A549 (cell line): Measurements from ENCODE around the gene ERH. TPM values are rescaled to one million over a fixed set of nuclear protein-coding genes. Genes with fewer than 3 reads are reported as not detected.
A peak's percentile ranks its signal among the peaks of the same experiment; 100 is the strongest.
"Not testable (repeated sequence)": the region's sequence is repeated elsewhere in the genome, so short reads cannot be mapped to it uniquely, and the experiment has no call there.

Experiments
- ATAC-seq, 2 experiments: fragments of 200-7000 bp in 1 of 2; fragments of >200 bp in 1 of 2; cut with Nextera tagmentation in 1 of 2; cut with Tn5 transposase in 1 of 2; 3 replicates each; pipeline versions ENCODE4 v1.8.0 to v1.9.1; 2018 to 2020; ENCODE audit warnings: mild to moderate bottlenecking in 1 of 2, moderate library complexity in 1 of 2
- CTCF ChIA-PET: fragments of 300-600 bp; sonication (Branson Sonifier 250); formaldehyde crosslinking; extraction: SDS; loops from one replicate; lab custom pipeline; 2021; ENCODE audit warnings: antibody characterized with exemption, inconsistent platforms; lab: Yijun Ruan, JAX
- POLR2A ChIA-PET: fragments of 350-600 bp; formaldehyde crosslinking; extraction: SDS; loops from one replicate; lab custom pipeline; 2021; ENCODE audit warnings: antibody characterized with exemption, inconsistent platforms; lab: Yijun Ruan, JAX
- DNase-seq, 2 experiments: peaks; one replicate each; pipeline versions ENCODE4 v3.0.0 to v3.0.0-alpha.2; 2011 to 2016; ENCODE audit warnings: low read depth in 1 of 2, low spot score in 1 of 2
- FAIRE-seq: peaks from 2 replicates; lab custom pipeline; 2011; peaks lifted over from hg19 to GRCh38; lab: Jason Lieb, UNC
- H3K27ac ChIP-seq, 2 experiments: fragments of >200 bp; sonication (Bioruptor Twin); formaldehyde crosslinking; 3 replicates each; pipeline ENCODE4 v1.5.1; 2016 to 2017
- H3K4me1 ChIP-seq: fragments of >200 bp; sonication (Bioruptor Twin); formaldehyde crosslinking; 3 replicates; pipeline ENCODE4 v1.6.1; 2016
- H3K4me2 ChIP-seq: fragments of >200 bp; sonication (Bioruptor Twin); formaldehyde crosslinking; 3 replicates; pipeline ENCODE4 v1.6.1; 2016
- H3K4me3 ChIP-seq: fragments of >200 bp; sonication (Bioruptor Twin); formaldehyde crosslinking; 3 replicates; pipeline ENCODE4 v1.5.1; 2016
- H3K9me3 ChIP-seq: fragments of >200 bp; sonication (Bioruptor Twin); formaldehyde crosslinking; 3 replicates; pipeline ENCODE4 v1.6.1; 2016
- ELK1 ChIP-seq: fragments of 150-350 bp; IDR thresholded peaks from 2 replicates; pipeline ENCODE4 v1.6.1; 2014; ENCODE audit warnings: low read depth, mild to moderate bottlenecking, low read length
- ESRRA ChIP-seq: fragments of 150-350 bp; IDR thresholded peaks from 2 replicates; pipeline ENCODE4 v1.6.1; 2014; ENCODE audit warnings: mild to moderate bottlenecking, low read length, borderline replicate concordance
- HDAC2 ChIP-seq: fragments of 200-600 bp; sonication (generic); IDR thresholded peaks from 2 replicates; pipeline ENCODE4 v1.6.1; 2016
- HOXB13 ChIP-seq: fragments of 250-450 bp; sonication (Bioruptor Pico); IDR thresholded peaks from 2 replicates; pipeline ENCODE4 v1.5.0; 2020; ENCODE audit warnings: low read depth, mild to moderate bottlenecking, moderate library complexity
- HOXB5 ChIP-seq: fragments of 250-450 bp; sonication (Bioruptor Pico); IDR thresholded peaks from 2 replicates; pipeline ENCODE4 v1.5.0; 2020; ENCODE audit warnings: mild to moderate bottlenecking, moderate library complexity
- KDM1A ChIP-seq: fragments of 200-600 bp; sonication (generic); IDR thresholded peaks from 2 replicates; pipeline ENCODE4 v1.6.1; 2016; ENCODE audit warnings: low read depth, mild to moderate bottlenecking
- NR3C1 ChIP-seq: fragments of >200 bp; sonication (Bioruptor Twin); formaldehyde crosslinking; IDR thresholded peaks from 3 replicates; pipeline ENCODE4 v1.6.1; 2017
- PHF8 ChIP-seq: fragments of 200-600 bp; sonication (generic); IDR thresholded peaks from 2 replicates; pipeline ENCODE4 v1.6.1; 2016; ENCODE audit warnings: low read depth, mild to moderate bottlenecking, antibody characterized with exemption, moderate library complexity, borderline replicate concordance
- POLR2AphosphoS2 ChIP-seq: conservative IDR thresholded peaks from 2 replicates; pipeline ENCODE4 v1.6.1; 2012; ENCODE audit warnings: low read length, improper control_type of control experiment, inconsistent platforms
- RARB ChIP-seq: fragments of 250-450 bp; sonication (Bioruptor Pico); IDR thresholded peaks from 2 replicates; pipeline ENCODE4 v1.8.0; 2021; ENCODE audit warnings: mild to moderate bottlenecking, moderate library complexity
- USF2 ChIP-seq: fragments of 450-650 bp; IDR thresholded peaks from 2 replicates; pipeline ENCODE4 v1.6.1; 2014; ENCODE audit warnings: antibody characterized with exemption
- WGBS: methylation state at CpG from one replicate; pipeline ENCODE4 v1.1.6; 2017; ENCODE audit errors: missing lambda C conversion rate; 5-methylcytosine and 5-hydroxymethylcytosine counted together
- polyA plus RNA-seq, 4 experiments: library from polyadenylated mRNA; depleted of rRNA in 3 of 4; stranded (reverse); fragments of >200 nt; fragmentation: RNase III in 1 of 4; extraction: RNeasy Plus Mini Kit Qiagen cat#74134 plus additional on column Dnase treatment in 1 of 4; gene quantifications; 2 replicates in 3 of 4; 3 replicates in 1 of 4; pipeline ENCODE4 v1.2.3, GENCODE V29; 2011 to 2017
- TF ChIP-seq, protein P1 (sequence below): fragments of 250-450 bp; sonication (Bioruptor Pico); IDR thresholded peaks from 2 replicates; pipeline ENCODE4 v1.5.0; 2020; ENCODE audit warnings: low read depth, mild to moderate bottlenecking, moderate library complexity
- TF ChIP-seq, protein P2 (sequence below): fragments of >200 bp; sonication (Bioruptor Twin); formaldehyde crosslinking; IDR thresholded peaks from 3 replicates; pipeline ENCODE4 v1.6.1; 2016

Gene ERH
- polyA plus RNA-seq, 2 of the 4 experiments (the other 2 are of a cell fraction) = 377 to 562 TPM

GRCh38 chr14:69424149-69424923 is 26.2 kb upstream of the ERH start:
- CTCF ChIA-PET = interaction anchor here (0.6 to 1.2 kb wide), 4 partner anchors 11 to 249 kb away, joined by 3 read pairs; no protein-coding TSS in a partner anchor
- Histone ChIP-seq H3K4me2 (no peak overlapping the region), H3K9me3 (no peaks in the 10 kb centered on the region), H3K27ac (no peak overlapping the region), H3K4me3 (no peak overlapping the region), H3K4me1 (peaks cover 9% of the 10 kb centered on the region; the same call in 2 of the 3 replicates)
- ATAC-seq = no peak
- no peak for DNase-seq
- 66% methylated on average over 2 of the region's 2 CpGs for WGBS
- POLR2A ChIA-PET = interaction anchor here (0.5 kb wide), 1 partner anchor 197 kb away, joined by 3 read pairs; no protein-coding TSS in a partner anchor
- no peak for FAIRE-seq
- TF ChIP-seq ESRRA (no peak), HDAC2 (no peak), NR3C1 (no peak), PHF8 (no peak)

- H3K4me3 ChIP-seq = no peak overlapping the region
- DNase-seq (no peak), FAIRE-seq (no peak), ATAC-seq (no peak)
- WGBS = 98% methylated on average over 4 of the region's 4 CpGs
- no peak for TF ChIP-seq ELK1
- TF ChIP-seq, protein P1, sequence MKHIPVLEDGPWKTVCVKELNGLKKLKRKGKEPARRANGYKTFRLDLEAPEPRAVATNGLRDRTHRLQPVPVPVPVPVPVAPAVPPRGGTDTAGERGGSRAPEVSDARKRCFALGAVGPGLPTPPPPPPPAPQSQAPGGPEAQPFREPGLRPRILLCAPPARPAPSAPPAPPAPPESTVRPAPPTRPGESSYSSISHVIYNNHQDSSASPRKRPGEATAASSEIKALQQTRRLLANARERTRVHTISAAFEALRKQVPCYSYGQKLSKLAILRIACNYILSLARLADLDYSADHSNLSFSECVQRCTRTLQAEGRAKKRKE (CRISPR knock-in tag) = no peak
- TF ChIP-seq ESRRA = no peak
- no peak for TF ChIP-seq HOXB13 (CRISPR knock-in tag)
- no peak for TF ChIP-seq POLR2AphosphoS2
- no peak for TF ChIP-seq USF2
- TF ChIP-seq RARB (CRISPR knock-in tag) = no peak
- no peak for TF ChIP-seq HOXB5 (CRISPR knock-in tag)
- TF ChIP-seq, protein P2, sequence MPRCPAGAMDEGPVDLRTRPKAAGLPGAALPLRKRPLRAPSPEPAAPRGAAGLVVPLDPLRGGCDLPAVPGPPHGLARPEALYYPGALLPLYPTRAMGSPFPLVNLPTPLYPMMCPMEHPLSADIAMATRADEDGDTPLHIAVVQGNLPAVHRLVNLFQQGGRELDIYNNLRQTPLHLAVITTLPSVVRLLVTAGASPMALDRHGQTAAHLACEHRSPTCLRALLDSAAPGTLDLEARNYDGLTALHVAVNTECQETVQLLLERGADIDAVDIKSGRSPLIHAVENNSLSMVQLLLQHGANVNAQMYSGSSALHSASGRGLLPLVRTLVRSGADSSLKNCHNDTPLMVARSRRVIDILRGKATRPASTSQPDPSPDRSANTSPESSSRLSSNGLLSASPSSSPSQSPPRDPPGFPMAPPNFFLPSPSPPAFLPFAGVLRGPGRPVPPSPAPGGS = no peak
- TF ChIP-seq PHF8 = no peak
- POLR2A ChIA-PET = interaction anchor here (0.7 kb wide), 1 partner anchor 164 kb away, joined by 3 read pairs; no protein-coding TSS in a partner anchor
- H3K27ac ChIP-seq = no peak overlapping the region
- H3K4me1 ChIP-seq = peaks cover 9% of the 10 kb centered on the region; the same call in 2 of the 3 replicates
- no peaks in the 10 kb centered on the region for H3K9me3 ChIP-seq
- no peak overlapping the region for H3K4me2 ChIP-seq
- CTCF ChIA-PET = interaction anchor here (0.8 to 1.2 kb wide), 3 partner anchors 10 to 174 kb away, joined by 3 read pairs; no protein-coding TSS in a partner anchor
Measured at GRCh38 chr14:69423279-69423678, 25.2 kb upstream of the ERH start.

DNA sequence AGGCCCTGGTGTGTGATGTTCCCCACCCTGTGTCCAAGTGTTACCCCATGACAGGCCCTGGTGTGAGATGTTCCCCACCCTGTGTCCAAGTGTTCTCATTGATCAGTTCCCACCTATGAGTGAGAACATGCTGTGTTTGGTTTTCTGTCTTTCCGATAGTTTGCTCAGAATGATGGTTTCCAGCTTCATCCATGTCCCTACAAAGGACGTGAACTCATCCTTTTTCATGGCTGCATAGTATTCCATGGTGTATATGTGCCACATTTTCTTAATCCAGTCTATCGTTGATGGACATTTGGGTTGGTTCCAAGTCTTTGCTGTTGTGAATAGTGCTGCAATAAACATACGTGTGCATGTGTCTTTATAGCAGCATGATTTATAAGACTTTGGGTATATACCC is 18.0 kb upstream of the ERH start:
- DNase-seq, POLR2A ChIA-PET, H3K27ac ChIP-seq, FAIRE-seq, H3K4me3 ChIP-seq, H3K9me3 ChIP-seq, ATAC-seq, H3K4me1 ChIP-seq, H3K4me2 ChIP-seq: not testable (repeated sequence)
- CTCF ChIA-PET = interaction anchor here (0.5 kb wide), 1 partner anchor 31 kb away, joined by 3 read pairs; no protein-coding TSS in a partner anchor
- TF ChIP-seq KDM1A = peak; percentile 38; the same call in 1 of the 2 replicates
- WGBS = 77% methylated on average over 4 of the region's 4 CpGs
